GM11168 (cell line): Measurements from ENCODE around the gene GZMM.

Source experiments
- in situ Hi-C: fragments of 300-500 bp; cut with MboI; formaldehyde crosslinking; loops from one replicate; pipeline ENCODE4 v1.12.0; 2022; ENCODE audit warnings: low sequenced_read_pairs; ENCODE audit not compliant: unreplicated experiment

Gene GZMM

DNA sequence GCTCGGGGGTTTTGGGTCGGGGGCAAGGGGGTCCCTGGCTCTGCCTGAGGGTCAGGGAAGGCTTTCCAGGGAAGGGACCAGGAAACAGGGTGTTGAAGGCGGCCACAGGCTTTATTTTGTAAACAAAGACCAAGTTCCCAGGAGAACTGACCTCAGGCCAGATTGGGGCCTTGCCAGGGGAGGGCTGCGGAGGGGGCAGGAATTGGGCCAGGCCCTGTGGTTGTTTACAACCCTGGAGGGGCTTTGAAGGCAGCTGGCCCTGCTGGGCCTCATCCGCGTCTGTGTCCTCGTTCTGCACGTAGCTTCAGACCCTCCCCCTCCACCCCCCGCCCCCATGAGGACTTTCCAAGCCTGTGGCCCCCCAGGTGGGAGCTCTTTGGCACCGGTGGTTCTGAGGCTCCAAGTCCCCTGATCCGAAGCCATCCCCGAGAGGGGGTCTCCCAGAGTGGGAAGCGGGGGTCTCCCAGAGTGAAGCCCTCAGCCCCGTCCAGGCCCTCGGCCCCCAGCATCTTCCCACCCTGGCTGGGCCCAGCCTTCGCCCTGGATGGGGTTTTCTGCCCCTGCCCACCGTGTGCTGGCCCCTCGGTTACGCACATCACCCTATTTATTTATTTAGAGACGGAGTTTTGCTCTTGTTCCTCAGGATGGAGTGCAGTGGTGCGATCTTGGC, 15.1 kb downstream of the GZMM start:
- in situ Hi-C loops = no loop called here

DNA sequence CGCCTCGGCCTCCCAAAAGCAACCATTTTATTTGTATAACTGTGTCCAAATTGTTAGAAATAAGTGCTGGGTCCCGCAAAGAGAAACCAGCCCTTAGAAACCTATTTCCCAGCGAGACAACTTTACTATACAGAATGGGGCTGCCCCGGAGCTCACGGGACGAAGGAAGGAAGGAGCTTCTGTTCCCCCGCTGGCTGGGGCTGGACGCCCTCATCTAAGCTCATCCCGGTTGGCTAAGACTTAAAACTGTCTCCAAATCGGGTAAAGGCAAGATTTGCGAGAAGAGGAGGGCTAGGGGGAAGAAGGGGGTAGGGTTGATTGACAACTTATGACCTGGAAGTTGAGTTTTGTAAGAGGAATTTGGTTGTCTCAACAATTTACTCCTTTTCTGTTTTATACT, 16.3 kb downstream of the GZMM start:
- in situ Hi-C loops = no loop called here

DNA sequence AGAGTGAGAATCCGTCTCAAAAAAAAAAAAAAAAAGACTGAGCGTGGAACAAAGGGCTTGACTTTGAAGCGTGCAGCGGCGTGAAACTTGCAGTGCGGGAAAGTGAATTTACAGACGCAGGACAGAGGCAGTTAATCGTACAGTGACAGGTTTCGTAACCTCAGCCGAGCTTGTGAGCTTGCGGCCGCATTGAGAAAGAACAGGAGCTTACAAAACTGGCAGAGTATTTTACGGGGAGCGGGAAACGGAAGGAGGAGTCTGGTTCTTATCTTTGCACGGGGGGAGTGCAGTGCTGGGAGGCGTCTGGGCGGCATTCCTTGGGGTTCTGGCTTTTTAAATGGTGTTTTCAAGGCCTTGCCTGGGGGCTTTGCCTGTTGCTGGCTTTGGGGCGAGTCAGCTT, 22.6 kb downstream of the GZMM start:
- in situ Hi-C loops = no loop called here

DNA sequence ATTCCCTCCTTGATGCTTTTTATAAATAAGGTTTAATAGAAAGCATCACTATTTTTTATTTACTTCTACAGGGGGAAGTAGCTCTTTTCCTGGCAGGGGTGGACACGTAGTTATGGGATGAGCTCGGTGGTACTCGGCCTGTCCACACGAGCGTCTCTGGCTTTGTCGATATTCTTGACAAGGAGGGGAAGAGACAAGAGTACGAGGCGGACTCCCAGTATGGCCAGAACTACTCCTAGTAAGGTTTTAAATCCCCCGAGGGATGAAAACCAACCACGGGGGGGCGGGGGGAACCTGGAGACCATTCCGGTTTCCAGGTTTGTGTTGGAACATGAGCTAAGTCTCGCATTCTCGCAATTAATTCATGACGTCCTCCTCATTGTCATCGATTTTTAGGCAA, 23.0 kb downstream of the GZMM start:
- in situ Hi-C loops = no loop called here

DNA sequence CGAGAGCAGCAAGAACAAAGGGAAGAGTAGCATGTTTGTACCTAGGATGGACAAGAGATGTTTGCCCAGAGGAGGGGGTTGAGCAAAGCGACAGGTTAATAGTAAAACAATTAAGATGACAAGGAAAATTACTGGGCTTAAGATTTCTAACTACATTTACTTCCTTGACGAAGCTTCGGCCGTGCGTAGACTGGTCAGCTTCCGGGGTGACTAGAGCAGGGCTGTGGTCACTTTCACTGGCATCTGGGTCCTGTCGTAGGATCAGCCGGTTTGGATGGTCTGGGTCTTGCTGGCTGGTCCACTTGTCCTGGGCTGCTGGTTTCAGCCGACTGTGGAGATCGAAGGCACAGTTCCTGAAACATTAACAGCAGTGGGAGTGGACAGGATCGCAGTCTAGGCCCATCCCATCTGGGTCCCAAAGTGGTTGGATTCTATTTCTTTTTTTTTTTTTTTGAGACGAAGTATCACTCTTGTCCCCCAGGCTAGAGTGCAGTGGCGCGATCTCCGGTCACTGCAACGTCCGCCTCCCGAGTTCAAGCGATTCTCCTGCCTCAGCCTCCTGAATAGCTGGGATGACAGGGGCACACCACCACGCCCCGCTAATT, 23.5 kb downstream of the GZMM start:
- in situ Hi-C loops = no loop called here

DNA sequence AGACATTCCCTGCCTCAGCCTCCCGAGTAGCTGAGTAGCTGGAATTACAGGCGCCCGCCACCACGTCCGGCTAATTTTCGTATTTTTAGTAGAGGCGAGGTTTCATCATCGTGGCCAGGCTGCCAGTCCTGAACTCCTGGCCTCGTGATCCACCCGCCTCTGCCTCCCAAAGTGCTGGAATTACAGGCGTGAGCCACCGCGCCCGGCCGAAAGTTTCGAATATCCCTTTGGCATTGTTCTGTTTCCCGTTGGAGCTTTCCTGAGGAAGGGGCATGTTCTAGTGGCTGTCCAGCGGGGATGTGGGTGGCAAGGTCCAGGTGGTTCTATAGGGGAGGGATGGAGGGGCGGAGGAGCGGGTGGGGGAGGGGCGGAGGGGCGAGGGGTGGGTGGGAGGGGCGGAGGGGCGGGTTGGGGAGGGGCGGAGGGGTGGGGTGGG, 26.4 kb downstream of the GZMM start:
- in situ Hi-C loops = no loop called here

DNA sequence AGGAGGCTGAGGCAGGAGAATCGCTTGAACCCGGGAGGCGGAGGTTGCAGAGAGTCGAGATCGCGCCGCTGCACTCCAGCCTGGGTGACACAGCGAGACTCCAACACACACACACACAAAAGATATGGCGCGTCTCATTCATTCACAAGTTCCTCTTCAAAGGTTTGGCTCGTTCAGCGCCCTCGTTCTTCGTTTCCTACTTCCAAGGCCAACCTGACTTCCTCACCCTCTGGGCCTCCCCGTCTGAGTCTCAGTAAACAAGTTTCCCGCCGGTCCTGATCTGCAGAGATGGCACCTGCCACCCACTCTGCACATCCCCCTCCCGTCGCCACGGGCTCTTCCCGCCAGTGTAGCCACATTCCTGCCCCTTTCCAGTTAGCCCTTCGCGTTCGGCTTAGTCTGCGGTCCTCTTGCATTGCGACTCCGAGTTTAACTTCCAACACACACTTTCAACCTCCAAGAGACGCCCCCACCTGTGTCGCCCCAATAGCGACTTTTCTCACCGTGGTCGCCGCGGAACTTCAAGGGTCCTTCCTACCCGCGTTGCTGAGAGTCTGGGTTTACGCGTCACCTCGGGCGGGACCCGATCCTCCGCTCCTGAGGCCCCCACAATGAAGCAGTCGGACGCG, 27.2 kb downstream of the GZMM start:
- in situ Hi-C loops = no loop called here

DNA sequence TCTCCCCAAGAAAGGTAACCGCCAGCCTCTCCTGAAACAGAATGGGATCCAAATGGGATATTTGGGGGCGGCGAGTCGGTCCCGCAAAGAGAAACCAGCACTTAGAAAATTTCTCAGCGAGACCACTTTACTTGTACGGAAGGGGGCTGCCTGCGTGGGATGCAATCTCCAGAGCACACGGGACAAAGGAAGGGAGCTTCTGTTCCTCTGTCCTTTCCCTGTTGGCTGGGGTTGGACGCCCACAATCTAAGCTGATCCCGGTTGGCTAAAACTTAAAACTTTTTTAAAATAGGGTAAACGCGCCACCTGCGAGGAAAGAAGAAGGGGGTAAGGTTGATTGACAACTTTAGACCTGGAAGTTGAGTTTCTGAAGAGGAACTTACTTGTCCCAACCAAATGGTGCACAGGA, 27.7 kb downstream of the GZMM start:
- in situ Hi-C loops = no loop called here

DNA sequence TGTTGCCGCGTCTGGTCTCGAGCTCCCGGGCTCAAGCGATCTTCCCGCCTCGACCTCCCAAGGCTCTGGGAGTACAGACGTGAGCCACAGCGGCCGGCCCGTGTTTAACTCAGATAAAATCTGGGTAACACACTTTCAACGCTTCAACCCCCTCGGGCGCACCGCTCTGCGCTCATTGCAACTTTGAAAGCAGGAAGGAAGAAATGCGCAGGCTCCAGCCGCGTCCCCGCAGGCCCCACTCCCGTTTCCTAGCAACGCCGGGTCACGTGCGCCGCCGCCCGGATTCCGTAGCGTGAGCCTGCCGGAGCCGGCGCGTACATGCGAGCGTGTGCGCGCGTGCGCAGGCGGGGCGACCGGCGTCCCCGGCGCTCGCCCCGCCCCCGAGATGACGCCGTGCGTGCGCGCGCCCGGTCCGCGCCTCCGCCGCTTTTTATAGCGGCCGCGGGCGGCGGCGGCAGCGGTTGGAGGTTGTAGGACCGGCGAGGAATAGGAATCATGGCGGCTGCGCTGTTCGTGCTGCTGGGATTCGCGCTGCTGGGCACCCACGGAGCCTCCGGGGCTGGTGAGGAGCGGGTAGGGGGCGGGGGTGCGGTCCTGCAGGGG, 28.4 kb downstream of the GZMM start, which contains the start of gene BSG:
BSG (plus strand) TSS at position 457 of the 603 bp plus-strand sequence; CDS start at position 496, 39 bp downstream.
- in situ Hi-C loops = no loop called here

DNA sequence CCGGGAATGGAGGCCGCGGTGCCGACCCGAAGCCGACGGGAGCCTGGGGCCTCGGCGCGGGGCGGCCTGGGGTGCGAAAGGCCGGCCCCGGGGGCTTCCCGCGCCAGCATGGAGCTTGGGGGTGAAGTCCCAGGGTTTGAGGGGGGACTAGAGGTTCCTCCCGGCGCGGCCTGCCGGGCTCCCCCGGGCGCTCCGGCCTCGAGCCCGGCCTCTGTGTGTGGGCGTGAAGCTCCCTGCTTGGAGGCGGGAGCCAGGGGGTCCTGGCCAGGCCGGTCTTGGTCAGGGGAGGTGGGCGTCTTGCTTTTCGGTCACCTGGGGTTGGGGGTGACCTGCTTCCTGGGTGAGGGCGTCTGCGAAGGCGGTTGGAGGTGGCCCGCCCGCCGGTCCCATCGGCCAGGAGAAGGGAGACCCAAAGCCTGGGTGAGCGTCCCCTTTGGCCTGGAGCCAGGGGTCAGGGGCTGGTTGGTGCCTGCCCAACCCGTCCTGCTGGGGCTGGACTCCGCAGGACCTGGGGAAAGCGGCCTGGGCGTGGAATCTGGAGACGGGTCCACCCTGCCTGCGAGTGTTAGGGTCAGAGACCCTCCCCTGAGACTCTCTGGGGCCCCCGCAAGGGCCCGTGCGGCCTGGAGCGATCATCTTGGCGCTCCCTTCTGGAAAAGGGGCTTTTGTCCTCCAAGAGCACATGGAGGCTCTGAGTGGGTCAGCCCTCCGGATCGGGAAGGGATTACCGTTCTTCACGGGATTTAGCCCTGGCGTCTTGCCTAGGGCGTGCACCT, 29.1 kb downstream of the GZMM start:
- in situ Hi-C loops = no loop called here

DNA sequence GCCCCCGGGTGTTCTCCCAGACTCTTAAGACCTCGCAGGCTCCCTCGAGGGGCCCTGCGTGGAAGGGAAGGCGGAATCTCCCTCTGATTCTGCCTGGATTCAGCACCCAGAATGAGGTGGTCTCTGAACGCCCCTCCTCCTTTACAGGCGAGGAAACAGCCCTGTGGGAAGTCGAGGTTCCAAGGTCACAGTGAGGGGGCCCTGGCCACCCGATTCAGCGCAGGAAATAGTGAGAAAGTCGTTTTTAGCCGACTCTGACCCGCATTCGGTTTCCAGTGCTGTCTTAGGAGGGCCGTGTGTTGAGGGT, 29.6 kb downstream of the GZMM start:
- in situ Hi-C loops = no loop called here

DNA sequence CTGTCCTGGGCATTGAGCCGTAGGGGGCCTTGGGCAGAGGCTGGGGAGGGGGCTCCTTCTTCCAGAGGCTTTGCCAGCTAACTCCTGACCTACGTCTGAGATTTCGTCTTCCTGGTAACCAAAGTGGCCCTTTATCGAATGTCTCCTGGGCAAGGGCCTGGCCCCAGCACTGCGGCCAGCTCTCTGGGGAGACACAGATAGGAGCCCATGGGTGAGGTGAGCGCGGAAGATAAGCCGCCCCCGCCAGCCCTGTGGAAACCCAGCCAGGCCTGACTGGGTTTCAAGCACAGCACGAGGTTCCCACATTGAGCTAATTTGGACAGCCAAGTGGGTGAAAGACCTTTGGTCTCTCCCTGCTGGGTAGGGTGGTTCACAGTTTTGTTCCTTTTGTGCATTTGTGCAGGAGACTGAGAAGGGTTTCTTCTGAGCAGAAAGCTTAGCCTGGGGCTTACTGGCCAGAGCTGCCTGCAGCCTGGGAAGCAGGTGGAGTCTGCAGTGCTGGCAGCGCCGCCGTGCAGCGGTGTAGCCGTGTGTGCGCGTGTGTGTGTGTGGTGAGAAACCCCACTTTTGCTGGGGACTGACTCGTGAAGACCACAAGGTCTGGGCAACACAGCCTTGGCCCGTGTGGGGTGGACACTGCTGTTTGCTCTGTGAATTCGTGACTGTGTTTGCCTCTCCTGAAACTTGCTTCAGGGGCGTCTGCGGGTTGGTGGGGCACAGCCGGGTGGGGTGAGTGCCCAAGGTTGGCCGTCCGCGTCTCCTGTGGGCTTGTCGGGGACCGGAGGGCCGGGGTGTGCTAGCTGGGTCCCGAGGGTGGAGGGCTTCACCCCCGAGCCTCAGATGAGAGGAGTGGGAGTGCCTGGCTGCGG, 31.0 kb downstream of the GZMM start:
- in situ Hi-C loops = loop anchor here (25.0 kb wide), 1 partner anchor 162 kb away; no protein-coding TSS in a partner anchor

DNA sequence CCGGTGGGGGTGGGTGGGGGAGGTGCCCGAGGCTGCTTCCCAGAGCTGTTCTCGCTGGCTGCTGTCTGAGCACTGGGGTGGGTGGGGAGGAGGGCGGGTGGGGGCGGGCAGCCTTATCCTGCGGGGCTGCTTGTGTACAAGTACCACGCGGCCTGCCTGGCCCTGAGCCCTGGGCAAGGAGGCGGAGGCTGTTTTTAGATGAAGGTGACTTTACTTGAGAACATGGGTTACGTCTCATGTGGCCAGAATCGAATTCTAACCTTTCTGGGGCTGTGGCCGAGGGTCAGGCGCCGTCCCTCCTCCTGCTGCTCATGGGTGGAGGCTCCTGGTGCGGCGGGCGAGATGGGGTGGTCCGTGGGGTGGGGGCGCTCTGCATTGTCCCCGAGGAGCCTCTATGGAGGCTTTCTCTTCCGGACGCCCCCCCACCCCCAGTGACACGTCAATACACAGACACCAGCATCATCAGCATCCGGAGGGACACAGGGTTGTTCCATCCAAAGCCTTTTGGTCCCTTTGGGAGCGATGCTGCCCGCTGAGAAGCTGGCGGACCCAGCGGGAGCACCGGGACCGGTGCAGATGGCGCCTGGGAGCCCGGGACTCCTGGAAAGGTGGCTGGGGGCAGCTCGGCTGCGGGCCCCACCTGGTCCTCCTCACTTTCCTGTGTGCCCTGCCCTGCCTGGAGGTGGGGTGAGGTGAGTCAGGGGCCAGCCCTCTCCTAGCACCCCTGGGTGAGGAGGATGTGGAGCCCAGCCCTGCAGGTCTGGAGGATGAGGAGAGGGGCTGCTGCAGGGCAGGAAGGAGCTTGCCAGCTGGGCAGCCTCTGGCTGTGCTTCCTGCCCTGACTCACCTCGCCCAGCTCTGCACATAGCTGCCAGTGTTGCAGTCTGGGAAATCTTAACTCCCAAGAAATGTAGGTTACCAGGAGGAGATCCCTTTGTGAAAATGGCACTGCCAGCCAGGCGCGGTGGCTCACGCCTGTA, 32.0 kb downstream of the GZMM start:
- in situ Hi-C loops = loop anchor here (25.0 kb wide), 1 partner anchor 161 kb away; no protein-coding TSS in a partner anchor

DNA sequence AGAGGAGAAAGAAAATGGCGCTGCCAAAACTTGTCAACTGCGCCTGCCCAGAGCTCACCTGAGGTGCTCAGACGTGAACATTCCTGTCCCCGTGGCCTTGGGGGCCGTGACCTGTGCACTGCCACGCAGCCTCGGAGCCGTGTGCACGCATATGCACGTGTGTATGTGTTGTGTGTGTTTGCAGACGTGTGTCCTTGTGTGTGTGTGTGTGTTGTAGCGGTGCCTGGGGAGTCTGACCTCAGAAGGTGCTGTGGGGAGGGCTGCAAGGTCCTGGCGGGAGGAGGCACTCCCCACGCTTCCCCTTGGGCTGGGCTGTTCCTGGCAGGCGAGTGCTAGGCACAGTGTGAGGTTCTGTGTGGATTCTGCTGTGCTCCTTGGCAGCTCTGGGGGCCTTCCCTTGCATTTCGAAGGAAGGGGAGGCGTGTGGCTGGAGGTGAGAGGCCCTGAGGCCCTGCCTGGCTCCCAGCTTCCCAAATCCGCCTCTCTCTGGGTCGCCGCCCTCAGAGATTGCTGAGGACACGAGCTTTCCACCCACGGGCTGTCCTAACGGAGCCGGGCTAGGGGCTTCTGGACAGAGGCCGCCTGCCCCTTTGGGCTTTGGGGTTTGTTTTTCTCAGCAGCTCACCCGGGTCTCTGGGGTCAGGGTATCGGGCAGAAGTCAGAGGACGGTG, 33.0 kb downstream of the GZMM start:
- in situ Hi-C loops = loop anchor here (25.0 kb wide), 1 partner anchor 160 kb away; no protein-coding TSS in a partner anchor

DNA sequence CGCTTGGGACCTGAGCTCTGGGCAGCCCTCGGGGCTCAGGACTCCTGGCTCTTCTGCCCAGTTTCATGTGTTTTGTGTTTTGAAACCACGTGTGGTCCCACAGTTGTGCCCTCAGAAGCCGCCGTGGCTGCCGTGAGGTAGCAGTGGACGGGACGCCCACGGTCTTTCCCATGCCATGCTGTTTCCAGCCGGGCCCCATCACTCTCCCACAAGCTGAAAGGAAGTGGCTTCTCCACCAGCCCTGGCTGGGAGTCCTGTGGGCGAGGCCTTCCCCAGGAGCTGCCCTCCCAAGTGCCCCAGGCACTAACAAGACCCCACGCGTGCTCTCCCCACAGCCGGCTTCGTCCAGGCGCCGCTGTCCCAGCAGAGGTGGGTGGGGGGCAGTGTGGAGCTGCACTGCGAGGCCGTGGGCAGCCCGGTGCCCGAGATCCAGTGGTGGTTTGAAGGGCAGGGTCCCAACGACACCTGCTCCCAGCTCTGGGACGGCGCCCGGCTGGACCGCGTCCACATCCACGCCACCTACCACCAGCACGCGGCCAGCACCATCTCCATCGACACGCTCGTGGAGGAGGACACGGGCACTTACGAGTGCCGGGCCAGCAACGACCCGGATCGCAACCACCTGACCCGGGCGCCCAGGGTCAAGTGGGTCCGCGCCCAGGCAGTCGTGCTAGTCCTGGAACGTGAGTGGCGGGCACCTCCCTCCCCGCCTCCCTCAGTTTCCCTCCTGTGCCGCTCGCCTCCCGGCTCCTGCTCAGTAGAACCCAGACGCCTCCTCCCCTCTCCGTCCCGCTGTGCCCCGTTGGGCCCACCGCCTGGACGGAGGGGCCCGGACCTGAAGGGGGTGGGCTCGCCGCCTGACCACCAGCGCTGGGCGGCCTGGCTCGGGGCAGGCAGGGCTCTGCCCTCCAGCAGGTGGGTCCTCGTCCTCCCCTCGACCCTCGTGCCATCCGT, 33.9 kb downstream of the GZMM start:
- in situ Hi-C loops = loop anchor here (25.0 kb wide), 1 partner anchor 160 kb away; no protein-coding TSS in a partner anchor

DNA sequence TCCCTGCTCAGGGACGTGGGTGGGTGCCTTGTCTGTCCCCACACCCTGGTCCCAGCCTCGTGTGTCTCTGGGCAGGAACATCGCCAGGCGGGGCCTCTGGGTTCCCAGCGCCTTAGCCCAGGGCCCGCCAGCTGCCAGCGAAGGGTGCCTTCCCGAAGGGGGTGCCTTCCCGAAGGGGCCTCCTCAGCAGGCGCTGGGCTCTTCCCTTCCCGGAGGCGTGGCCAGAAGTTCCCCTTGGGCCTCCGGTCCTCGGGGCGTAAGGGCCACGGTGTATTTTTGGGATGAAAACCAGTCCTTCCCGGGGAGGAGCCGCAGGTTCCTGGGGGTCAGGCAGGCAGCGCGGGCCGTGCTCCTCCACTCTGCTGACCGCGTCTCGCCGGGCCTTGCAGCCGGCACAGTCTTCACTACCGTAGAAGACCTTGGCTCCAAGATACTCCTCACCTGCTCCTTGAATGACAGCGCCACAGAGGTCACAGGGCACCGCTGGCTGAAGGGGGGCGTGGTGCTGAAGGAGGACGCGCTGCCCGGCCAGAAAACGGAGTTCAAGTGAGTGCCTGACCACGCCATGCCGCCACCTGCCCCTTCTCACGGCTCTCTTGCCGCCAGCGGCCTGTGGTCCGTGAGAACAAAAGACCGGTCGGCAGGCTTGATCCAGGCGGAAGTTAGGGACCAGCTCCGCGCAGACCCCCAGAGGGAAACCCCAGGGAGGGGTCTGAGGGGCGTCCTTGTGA, 35.4 kb downstream of the GZMM start:
- in situ Hi-C loops = loop anchor here (25.0 kb wide), 1 partner anchor 158 kb away; no protein-coding TSS in a partner anchor
